BLaER1 (cell line): ENCODE measurements around the gene ABCC2.

Source experiments
- H3K27ac ChIP-seq: shearing (Covaris generic); formaldehyde crosslinking; 2 replicates; pipeline ENCODE4 v1.8.1; 2022
- H3K27me3 ChIP-seq: shearing (Covaris generic); formaldehyde crosslinking; 2 replicates; pipeline ENCODE4 v1.8.1; 2022
- H3K36me3 ChIP-seq: shearing (Covaris generic); formaldehyde crosslinking; 2 replicates; pipeline ENCODE4 v1.8.1; 2022
- H3K4me1 ChIP-seq: shearing (Covaris generic); formaldehyde crosslinking; 2 replicates; pipeline ENCODE4 v1.8.1; 2022
- H3K4me2 ChIP-seq: shearing (Covaris generic); formaldehyde crosslinking; 2 replicates; pipeline ENCODE4 v1.8.1; 2022
- H3K4me3 ChIP-seq: shearing (Covaris generic); formaldehyde crosslinking; 2 replicates; pipeline ENCODE4 v1.8.1; 2022
- H3K9ac ChIP-seq: shearing (Covaris generic); formaldehyde crosslinking; 2 replicates; pipeline ENCODE4 v1.8.1; 2022
- H3K9me3 ChIP-seq: shearing (Covaris generic); formaldehyde crosslinking; 2 replicates; pipeline ENCODE4 v1.8.1; 2022
- H4K20me1 ChIP-seq: shearing (Covaris generic); formaldehyde crosslinking; 2 replicates; pipeline ENCODE4 v1.8.1; 2022
- Cebpa-rat ChIP-seq: shearing (Covaris generic); IDR thresholded peaks from 2 replicates; pipeline ENCODE4 v1.8.1; 2022

The ABCC2 gene

GRCh38 chr10:99787311-99787710 lies 4.9 kb downstream of the ABCC2 start:
- Histone ChIP-seq H3K9ac (no peak overlapping the region), H3K27ac (no peak overlapping the region), H3K36me3 (no peaks in the 10 kb centered on the region), H3K9me3 (no peaks in the 10 kb centered on the region), H4K20me1 (no peaks in the 10 kb centered on the region), H3K4me2 (no peak overlapping the region), H3K4me1 (no peaks in the 10 kb centered on the region), H3K27me3 (no peaks in the 10 kb centered on the region), H3K4me3 (no peak overlapping the region)
- no peak for TF ChIP-seq Cebpa-rat

GRCh38 chr10:99787782-99788445 lies 5.5 kb downstream of the ABCC2 start:
- Histone ChIP-seq H3K4me3 (no peak overlapping the region), H3K9me3 (no peaks in the 10 kb centered on the region), H3K4me2 (no peak overlapping the region), H3K36me3 (no peaks in the 10 kb centered on the region), H3K27me3 (no peaks in the 10 kb centered on the region), H3K4me1 (no peaks in the 10 kb centered on the region), H3K9ac (no peak overlapping the region), H4K20me1 (no peaks in the 10 kb centered on the region), H3K27ac (no peak overlapping the region)
- no peak for TF ChIP-seq Cebpa-rat

- Histone ChIP-seq H3K27ac (no peak overlapping the region), H4K20me1 (no peaks in the 10 kb centered on the region), H3K36me3 (no peaks in the 10 kb centered on the region), H3K9me3 (no peaks in the 10 kb centered on the region), H3K4me1 (no peaks in the 10 kb centered on the region), H3K4me2 (no peak overlapping the region), H3K9ac (no peak overlapping the region), H3K27me3 (no peaks in the 10 kb centered on the region), H3K4me3 (no peak overlapping the region)
- TF ChIP-seq Cebpa-rat: no peak
Measured at GRCh38 chr10:99788598-99789256, 6.3 kb downstream of the ABCC2 start.

DNA sequence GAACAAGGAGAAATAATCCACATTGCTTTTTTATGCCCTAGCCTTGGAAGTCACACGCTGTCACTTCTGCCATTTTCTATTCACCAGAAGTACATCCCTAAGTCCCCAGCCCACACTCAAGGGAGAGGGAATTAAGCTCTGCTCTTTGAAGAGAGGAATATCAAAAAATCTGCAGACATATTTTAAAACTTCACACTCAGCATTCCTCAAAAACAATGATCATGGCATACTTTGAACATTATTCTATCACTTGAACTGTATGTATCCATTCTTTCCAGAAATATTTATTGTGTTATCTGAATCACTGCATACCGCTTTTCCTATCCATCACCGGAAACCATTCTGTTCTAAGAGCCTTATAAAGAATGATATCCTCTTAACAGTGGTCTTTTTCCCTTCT lies 9.4 kb downstream of the ABCC2 start:
- H3K27ac ChIP-seq: no peak overlapping the region
- H3K9ac ChIP-seq: no peak overlapping the region
- no peaks in the 10 kb centered on the region for H3K27me3 ChIP-seq
- no peaks in the 10 kb centered on the region for H3K36me3 ChIP-seq
- TF ChIP-seq Cebpa-rat: no peak
- no peaks in the 10 kb centered on the region for H4K20me1 ChIP-seq
- H3K4me2 ChIP-seq: no peak overlapping the region
- H3K4me3 ChIP-seq: no peak overlapping the region
- H3K4me1 ChIP-seq: no peaks in the 10 kb centered on the region
- H3K9me3 ChIP-seq: no peaks in the 10 kb centered on the region

GRCh38 chr10:99793819-99794218 lies 11.4 kb downstream of the ABCC2 start:
- Histone ChIP-seq H3K9me3 (no peaks in the 10 kb centered on the region), H3K36me3 (no peaks in the 10 kb centered on the region), H3K27me3 (no peaks in the 10 kb centered on the region), H3K4me2 (no peak overlapping the region), H4K20me1 (no peaks in the 10 kb centered on the region), H3K4me3 (no peak overlapping the region), H3K4me1 (no peaks in the 10 kb centered on the region), H3K9ac (no peak overlapping the region), H3K27ac (no peak overlapping the region)
- TF ChIP-seq Cebpa-rat: no peak

GRCh38 chr10:99796928-99797327 lies 14.5 kb downstream of the ABCC2 start:
- H4K20me1 ChIP-seq: no peaks in the 10 kb centered on the region
- H3K4me1 ChIP-seq: peaks cover 11% of the 10 kb centered on the region
- no peak overlapping the region for H3K4me2 ChIP-seq
- H3K9me3 ChIP-seq: no peaks in the 10 kb centered on the region
- no peak overlapping the region for H3K27ac ChIP-seq
- no peak overlapping the region for H3K9ac ChIP-seq
- H3K4me3 ChIP-seq: no peak overlapping the region
- no peak for TF ChIP-seq Cebpa-rat
- no peaks in the 10 kb centered on the region for H3K27me3 ChIP-seq
- H3K36me3 ChIP-seq: no peaks in the 10 kb centered on the region

DNA sequence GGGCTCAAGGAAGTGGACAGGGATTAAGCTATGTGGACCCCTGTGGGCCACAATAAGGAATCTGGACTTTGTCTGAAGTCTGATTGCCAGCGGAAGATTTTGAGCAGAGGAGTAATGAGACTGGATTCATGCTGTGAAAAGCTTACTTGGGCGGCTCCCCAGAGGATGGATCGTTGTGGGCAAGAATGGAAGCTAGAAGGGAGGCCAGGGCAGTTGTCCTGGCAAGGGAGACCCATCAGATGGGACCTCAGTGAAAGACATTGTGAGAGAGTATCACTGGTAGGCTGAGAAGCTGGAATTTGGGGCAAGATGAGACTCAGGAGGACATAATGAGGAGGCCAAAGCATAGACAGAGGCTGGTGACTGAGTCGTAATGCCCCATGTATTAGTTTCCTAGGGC lies 15.6 kb downstream of the ABCC2 start:
- Histone ChIP-seq H3K27ac (no peak overlapping the region), H3K9me3 (no peaks in the 10 kb centered on the region)
- no peak for TF ChIP-seq Cebpa-rat

GRCh38 chr10:99798920-99799319 lies 16.5 kb downstream of the ABCC2 start:
- TF ChIP-seq Cebpa-rat: no peak
- no peaks in the 10 kb centered on the region for H3K36me3 ChIP-seq
- H3K4me3 ChIP-seq: no peak overlapping the region
- no peaks in the 10 kb centered on the region for H3K27me3 ChIP-seq
- peaks cover 11% of the 10 kb centered on the region for H3K4me1 ChIP-seq
- no peak overlapping the region for H3K27ac ChIP-seq
- no peaks in the 10 kb centered on the region for H4K20me1 ChIP-seq
- no peak overlapping the region for H3K4me2 ChIP-seq
- no peaks in the 10 kb centered on the region for H3K9me3 ChIP-seq
- H3K9ac ChIP-seq: no peak overlapping the region

More for the DNA sequence above, 15.6 kb downstream of the ABCC2 start:
- H3K4me1 ChIP-seq: peaks cover 11% of the 10 kb centered on the region
- no peaks in the 10 kb centered on the region for H4K20me1 ChIP-seq
- H3K27me3 ChIP-seq: no peaks in the 10 kb centered on the region
- H3K4me3 ChIP-seq: no peak overlapping the region
- no peak overlapping the region for H3K9ac ChIP-seq
- no peaks in the 10 kb centered on the region for H3K36me3 ChIP-seq
- no peak overlapping the region for H3K4me2 ChIP-seq

- Histone ChIP-seq H3K27me3 (no peaks in the 10 kb centered on the region), H3K4me2 (no peak overlapping the region), H3K36me3 (no peaks in the 10 kb centered on the region), H3K9ac (no peak overlapping the region), H3K27ac (no peak overlapping the region), H3K4me1 (peaks cover 11% of the 10 kb centered on the region), H3K9me3 (no peaks in the 10 kb centered on the region), H4K20me1 (no peaks in the 10 kb centered on the region), H3K4me3 (no peak overlapping the region)
- no peak for TF ChIP-seq Cebpa-rat
Measured at GRCh38 chr10:99799613-99800012, 17.2 kb downstream of the ABCC2 start.

GRCh38 chr10:99804471-99804870 lies 22.0 kb downstream of the ABCC2 start:
- H3K4me2 ChIP-seq: no peak overlapping the region
- H3K9me3 ChIP-seq: no peaks in the 10 kb centered on the region
- no peak for TF ChIP-seq Cebpa-rat
- no peak overlapping the region for H3K27ac ChIP-seq
- no peaks in the 10 kb centered on the region for H3K36me3 ChIP-seq
- H4K20me1 ChIP-seq: no peaks in the 10 kb centered on the region
- H3K4me3 ChIP-seq: no peak overlapping the region
- peaks cover 11% of the 10 kb centered on the region for H3K4me1 ChIP-seq
- no peak overlapping the region for H3K9ac ChIP-seq
- no peaks in the 10 kb centered on the region for H3K27me3 ChIP-seq
